H9 (cell line): ENCODE data around the gene TSPAN5. TPM values are rescaled to one million over a fixed set of nuclear protein-coding genes. Genes with fewer than 3 reads are reported as not detected.

Experiments
- DNase-seq: peaks from one replicate; pipeline ENCODE4 v3.0.0-alpha.2; 2017
- H2AFZ ChIP-seq: one replicate; pipeline ENCODE4 v1.6.1; 2013; ENCODE audit warnings: mild to moderate bottlenecking, low read length, control low read depth, moderate library complexity
- H2AK5ac ChIP-seq: 2 replicates; pipeline ENCODE4 v1.6.1; 2013; ENCODE audit warnings: low read length, control low read depth, mixed read lengths; ENCODE audit not compliant: insufficient read length
- H2BK120ac ChIP-seq: one replicate; pipeline ENCODE4 v1.6.1; 2013; ENCODE audit warnings: low read depth, mild to moderate bottlenecking, low read length, control low read depth, inconsistent platforms; ENCODE audit not compliant: poor library complexity, severe bottlenecking
- H2BK12ac ChIP-seq: 2 replicates; pipeline ENCODE4 v1.6.1; 2013; ENCODE audit warnings: low read length, control low read depth, mixed read lengths, low read depth; ENCODE audit not compliant: insufficient read length
- H2BK15ac ChIP-seq: 2 replicates; pipeline ENCODE4 v1.6.1; 2013; ENCODE audit warnings: low read depth, low read length, control low read depth
- H2BK20ac ChIP-seq: one replicate; pipeline ENCODE4 v1.6.1; 2013; ENCODE audit warnings: low read depth, mild to moderate bottlenecking, low read length, control low read depth, inconsistent platforms; ENCODE audit not compliant: poor library complexity, severe bottlenecking
- H2BK5ac ChIP-seq: 2 replicates; pipeline ENCODE4 v1.6.1; 2013; ENCODE audit warnings: low read length, control low read depth, mixed read lengths; ENCODE audit not compliant: insufficient read length
- H3K14ac ChIP-seq: 2 replicates; pipeline ENCODE4 v1.6.1; 2013; ENCODE audit warnings: low read length, control low read depth; ENCODE audit not compliant: insufficient read depth
- H3K18ac ChIP-seq: 2 replicates; pipeline ENCODE4 v1.6.1; 2013; ENCODE audit warnings: low read depth, mild to moderate bottlenecking, mixed read lengths, low read length, control low read depth; ENCODE audit not compliant: insufficient read length
- H3K23ac ChIP-seq: 2 replicates; pipeline ENCODE4 v1.6.1; 2013; ENCODE audit warnings: low read length, control low read depth, mixed read lengths, low read depth; ENCODE audit not compliant: insufficient read length
- H3K23me2 ChIP-seq: 2 replicates; pipeline ENCODE4 v1.6.1; 2013; ENCODE audit warnings: low read depth, mild to moderate bottlenecking, mixed read lengths, low read length, control low read depth; ENCODE audit not compliant: insufficient read length, poor library complexity, severe bottlenecking
- H3K27ac ChIP-seq: 2 replicates; pipeline ENCODE4 v1.5.1; 2013; ENCODE audit warnings: low read length, control low read depth, mixed read lengths, low read depth; ENCODE audit not compliant: insufficient read length
- H3K27me3 ChIP-seq: 2 replicates; pipeline ENCODE4 v1.6.1; 2013; ENCODE audit warnings: low read length, control low read depth, inconsistent platforms; ENCODE audit not compliant: insufficient read depth
- H3K4ac ChIP-seq: 2 replicates; pipeline ENCODE4 v1.6.1; 2013; ENCODE audit warnings: low read depth, mild to moderate bottlenecking, control low read depth, inconsistent platforms, low read length, moderate library complexity
- H3K4me1 ChIP-seq: 2 replicates; pipeline ENCODE4 v1.6.1; 2013; ENCODE audit warnings: low read length, control low read depth, inconsistent platforms; ENCODE audit not compliant: insufficient read depth
- H3K4me2 ChIP-seq: 2 replicates; pipeline ENCODE4 v1.6.1; 2013; ENCODE audit warnings: low read length, control low read depth, mixed read lengths; ENCODE audit not compliant: insufficient read length, insufficient read depth
- H3K56ac ChIP-seq: 2 replicates; pipeline ENCODE4 v1.6.1; 2013; ENCODE audit warnings: low read depth, mild to moderate bottlenecking, mixed read lengths, low read length, control low read depth; ENCODE audit not compliant: insufficient read length
- H3K79me1 ChIP-seq: 2 replicates; pipeline ENCODE4 v1.6.1; 2013; ENCODE audit warnings: low read depth, mild to moderate bottlenecking, moderate library complexity, low read length, control low read depth, inconsistent platforms; ENCODE audit not compliant: insufficient read depth, poor library complexity, severe bottlenecking
- H3K79me2 ChIP-seq: 2 replicates; pipeline ENCODE4 v1.6.1; 2013; ENCODE audit warnings: low read length, control low read depth, inconsistent platforms; ENCODE audit not compliant: insufficient read depth
- H3K9ac ChIP-seq: 2 replicates; pipeline ENCODE4 v1.6.1; 2013; ENCODE audit warnings: low read length, control low read depth, mixed read lengths; ENCODE audit not compliant: insufficient read length; ENCODE audit errors: extremely low read depth
- H3K9me3 ChIP-seq: one replicate; pipeline ENCODE4 v1.6.1; 2013; ENCODE audit warnings: low read depth, low read length, inconsistent platforms; ENCODE audit not compliant: control insufficient read depth
- H3T11ph ChIP-seq: one replicate; pipeline ENCODE4 v1.6.1; 2013; ENCODE audit warnings: mild to moderate bottlenecking, low read length, control low read depth, inconsistent platforms
- H4K20me1 ChIP-seq: one replicate; pipeline ENCODE4 v1.6.1; 2013; ENCODE audit not compliant: control insufficient read depth, insufficient read length, insufficient read depth
- H4K5ac ChIP-seq: 2 replicates; pipeline ENCODE4 v1.6.1; 2013; ENCODE audit warnings: low read depth, mild to moderate bottlenecking, mixed read lengths, low read length, control low read depth; ENCODE audit not compliant: insufficient read length
- H4K8ac ChIP-seq: replicated peaks from 2 replicates; pipeline ENCODE4 v1.6.1; 2013; ENCODE audit warnings: low read length, control low read depth, mixed read lengths, low read depth; ENCODE audit not compliant: insufficient read length
- H4K91ac ChIP-seq: 2 replicates; pipeline ENCODE4 v1.6.1; 2013; ENCODE audit warnings: low read depth, mild to moderate bottlenecking, moderate library complexity, mixed read lengths, low read length, control low read depth; ENCODE audit not compliant: insufficient read length
- H3K27ac Mint-ChIP-seq, 3 experiments: 2 replicates in 2 of 3; 3 replicates in 1 of 3; pipeline ENCODE4 v1.8.0; 2020 to 2021; ENCODE audit warnings: mixed read lengths in 3 of 3, mild to moderate bottlenecking in 1 of 3, moderate library complexity in 1 of 3
- H3K27me3 Mint-ChIP-seq: 2 replicates; pipeline ENCODE4 v1.8.0; 2021; ENCODE audit warnings: low read depth, mild to moderate bottlenecking, moderate library complexity, mixed read lengths
- H3K36me3 Mint-ChIP-seq, 3 experiments: 2 replicates in 2 of 3; 3 replicates in 1 of 3; pipeline ENCODE4 v1.8.0; 2020 to 2021; ENCODE audit warnings: low read depth in 3 of 3, mixed read lengths in 3 of 3; ENCODE audit not compliant: insufficient read depth in 1 of 3
- H3K4me1 Mint-ChIP-seq, 2 experiments: 2 replicates each; pipeline ENCODE4 v1.8.0; 2020; ENCODE audit warnings: mixed read lengths in 2 of 2
- H3K4me3 Mint-ChIP-seq, 2 experiments: 2 replicates in 1 of 2; 3 replicates in 1 of 2; pipeline ENCODE4 v1.8.0; 2020 to 2021; ENCODE audit warnings: mild to moderate bottlenecking in 2 of 2, mixed read lengths in 2 of 2, moderate library complexity in 1 of 2
- H3K9me3 Mint-ChIP-seq, 2 experiments: 2 replicates in 1 of 2; 3 replicates in 1 of 2; pipeline ENCODE4 v1.8.0; 2020; ENCODE audit warnings: mild to moderate bottlenecking in 2 of 2, mixed read lengths in 2 of 2, moderate library complexity in 1 of 2
- WGBS: extraction: QIAGEN DNeasy Blood & Tissue Kit; methylation state at CpG from one replicate; pipeline ENCODE4 v1.1.7; 2013; ENCODE audit warnings: missing lambda C conversion rate, low lambda C conversion rate, mixed read lengths; ENCODE audit not compliant: insufficient read length; ENCODE audit errors: extremely low coverage; 5-methylcytosine and 5-hydroxymethylcytosine counted together
- total RNA-seq: library from RNA; stranded (reverse); gene quantifications from 2 replicates; pipeline ENCODE4 v1.2.1, GENCODE V29; 2021
- TF ChIP-seq, protein P1 (sequence below): fragments of 200-600 bp; sonication (generic); conservative IDR thresholded peaks from 3 replicates; pipeline ENCODE4 v1.8.0; 2021; ENCODE audit warnings: antibody characterized with exemption, mild to moderate bottlenecking

TSPAN5 gene
- total RNA-seq, 1 experiment from 2014 or later = 7.0 TPM

DNA sequence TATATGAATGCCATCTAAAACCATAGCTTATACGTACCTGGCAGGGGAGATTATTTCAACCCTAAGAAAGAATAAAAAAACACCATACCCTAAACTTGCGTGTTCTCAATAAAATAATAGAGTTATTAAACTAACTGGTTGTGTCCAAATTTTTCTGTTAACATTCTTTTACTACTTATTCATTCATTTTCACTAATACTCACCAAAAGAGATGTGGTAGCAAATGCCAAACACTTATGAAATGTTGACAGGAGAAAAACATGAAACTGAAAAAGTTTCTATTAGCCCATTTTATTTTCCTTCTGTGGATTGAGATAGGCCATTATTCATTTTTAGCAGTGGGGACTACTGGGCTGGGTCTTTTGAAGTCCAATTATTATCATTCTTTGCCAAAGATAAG is 102.0 kb downstream of the TSPAN5 start:
- peaks cover 0 to 4% of the 10 kb centered on the region in 2 experiments; a peak in 1 of 5 replicates for H3K9me3 Mint-ChIP-seq
- Histone ChIP-seq H2AFZ (no peak overlapping the region), H4K5ac (no peak overlapping the region), H3K23ac (no peak overlapping the region), H3K4me2 (no peak overlapping the region), H3K79me2 (no peaks in the 10 kb centered on the region; the same call in 1 of the 2 replicates), H3K23me2 (no peaks in the 10 kb centered on the region), H2BK120ac (no peak overlapping the region), H2AK5ac (no peak overlapping the region), H2BK12ac (no peak overlapping the region), H3K27me3 (no peaks in the 10 kb centered on the region), H3K56ac (no peak overlapping the region), H4K8ac (no peak overlapping the region), H3K4ac (no peak overlapping the region), H3K4me1 (peaks cover 14% of the 10 kb centered on the region; the same call in 1 of the 2 replicates), H4K91ac (no peak overlapping the region), H2BK20ac (no peak overlapping the region), H2BK5ac (no peak overlapping the region), H3T11ph (no peak overlapping the region), H4K20me1 (no peaks in the 10 kb centered on the region), H3K9ac (no peak overlapping the region), H3K14ac (no peak overlapping the region), H3K9me3 (no peaks in the 10 kb centered on the region), H3K18ac (no peak overlapping the region), H2BK15ac (no peak overlapping the region), H3K79me1 (no peaks in the 10 kb centered on the region), H3K27ac (no peak overlapping the region)
- WGBS = no CpG with 5 or more reads among the region's 2 CpGs
- no peak for DNase-seq
- peaks cover 46 to 52% of the 10 kb centered on the region in 2 experiments for H3K4me1 Mint-ChIP-seq
- H3K36me3 Mint-ChIP-seq = peaks cover 0 to 7% (median 0%) of the 10 kb centered on the region in 3 experiments; a peak in 3 of 7 replicates
- no peaks in the 10 kb centered on the region for H3K27me3 Mint-ChIP-seq
- no peak overlapping the region for H3K4me3 Mint-ChIP-seq
- TF ChIP-seq, protein P1, sequence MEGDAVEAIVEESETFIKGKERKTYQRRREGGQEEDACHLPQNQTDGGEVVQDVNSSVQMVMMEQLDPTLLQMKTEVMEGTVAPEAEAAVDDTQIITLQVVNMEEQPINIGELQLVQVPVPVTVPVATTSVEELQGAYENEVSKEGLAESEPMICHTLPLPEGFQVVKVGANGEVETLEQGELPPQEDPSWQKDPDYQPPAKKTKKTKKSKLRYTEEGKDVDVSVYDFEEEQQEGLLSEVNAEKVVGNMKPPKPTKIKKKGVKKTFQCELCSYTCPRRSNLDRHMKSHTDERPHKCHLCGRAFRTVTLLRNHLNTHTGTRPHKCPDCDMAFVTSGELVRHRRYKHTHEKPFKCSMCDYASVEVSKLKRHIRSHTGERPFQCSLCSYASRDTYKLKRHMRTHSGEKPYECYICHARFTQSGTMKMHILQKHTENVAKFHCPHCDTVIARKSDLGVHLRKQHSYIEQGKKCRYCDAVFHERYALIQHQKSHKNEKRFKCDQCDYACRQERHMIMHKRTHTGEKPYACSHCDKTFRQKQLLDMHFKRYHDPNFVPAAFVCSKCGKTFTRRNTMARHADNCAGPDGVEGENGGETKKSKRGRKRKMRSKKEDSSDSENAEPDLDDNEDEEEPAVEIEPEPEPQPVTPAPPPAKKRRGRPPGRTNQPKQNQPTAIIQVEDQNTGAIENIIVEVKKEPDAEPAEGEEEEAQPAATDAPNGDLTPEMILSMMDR = no peak
- H3K27ac Mint-ChIP-seq = no peak overlapping the region
